Smooth muscle cell (in vitro differentiated cells): ENCODE measurements around the gene LRCH1. TPM values are rescaled to one million over a fixed set of nuclear protein-coding genes. Genes with fewer than 3 reads are reported as not detected.

Experiments used
- DNase-seq: peaks from one replicate; lab custom pipeline; 2025; ENCODE audit not compliant: unreplicated experiment; lab: John Stamatoyannopoulos, UW
- H2AFZ ChIP-seq: fragments of 200-600 bp; sonication (generic); 2 replicates; pipeline ENCODE4 v1.6.0; 2016; ENCODE audit warnings: antibody characterized with exemption, low read depth, mild to moderate bottlenecking
- H3F3A ChIP-seq: fragments of 200-600 bp; sonication (generic); 2 replicates; pipeline ENCODE4 v1.6.0; 2017; ENCODE audit warnings: antibody characterized with exemption, low read depth
- H3K27ac ChIP-seq: fragments of 200-600 bp; sonication (generic); 2 replicates; pipeline ENCODE4 v1.5.1; 2016; ENCODE audit warnings: low read depth, mild to moderate bottlenecking
- H3K27me3 ChIP-seq: fragments of 200-600 bp; sonication (generic); 2 replicates; pipeline ENCODE4 v1.6.1; 2016; ENCODE audit warnings: low read depth, mild to moderate bottlenecking
- H3K36me3 ChIP-seq: fragments of 200-600 bp; sonication (generic); 2 replicates; pipeline ENCODE4 v1.5.1; 2016; ENCODE audit warnings: low read depth
- H3K4me1 ChIP-seq: fragments of 200-600 bp; sonication (generic); 2 replicates; pipeline ENCODE4 v1.5.1; 2016; ENCODE audit warnings: low read depth
- H3K4me2 ChIP-seq: fragments of 200-600 bp; sonication (generic); 2 replicates; pipeline ENCODE4 v1.6.0; 2016; ENCODE audit warnings: mild to moderate bottlenecking
- H3K4me3 ChIP-seq: fragments of 200-600 bp; sonication (generic); 2 replicates; pipeline ENCODE4 v1.5.1; 2016; ENCODE audit warnings: mild to moderate bottlenecking
- H3K79me2 ChIP-seq: fragments of 200-600 bp; sonication (generic); 2 replicates; pipeline ENCODE4 v1.6.0; 2016; ENCODE audit warnings: low read depth, mild to moderate bottlenecking
- H3K9ac ChIP-seq: fragments of 200-600 bp; sonication (generic); 2 replicates; pipeline ENCODE4 v1.6.0; 2016; ENCODE audit warnings: low read depth
- H3K9me3 ChIP-seq: fragments of 200-600 bp; sonication (generic); replicated peaks from 2 replicates; pipeline ENCODE4 v1.5.1; 2016; ENCODE audit warnings: low read depth
- H4K20me1 ChIP-seq: fragments of 200-600 bp; sonication (generic); 2 replicates; pipeline ENCODE4 v1.6.0; 2016; ENCODE audit warnings: low read depth
- WGBS: methylation state at CpG from one replicate; pipeline ENCODE4 v1.1.7; 2016; ENCODE audit warnings: low lambda C conversion rate; 5-methylcytosine and 5-hydroxymethylcytosine counted together
- polyA plus RNA-seq: library from polyadenylated mRNA; unstranded; fragments of >200 nt; fragmentation: Nextera tagmentation; extraction: Ambion mirVana; gene quantifications from 2 replicates; pipeline ENCODE4 v1.2.1, GENCODE V29; 2016
- total RNA-seq: library from RNA; depleted of rRNA; stranded (reverse); fragments of >200 nt; gene quantifications from 2 replicates; pipeline ENCODE4 v1.2.3, GENCODE V29; 2014
- TF ChIP-seq, protein P1 (sequence below): fragments of 200-600 bp; sonication (generic); IDR thresholded peaks from 2 replicates; pipeline ENCODE4 v1.5.1; 2017; ENCODE audit warnings: borderline replicate concordance, mild to moderate bottlenecking, antibody characterized with exemption; ENCODE audit not compliant: insufficient read depth, poor library complexity, severe bottlenecking

LRCH1 gene
- total and polyA plus RNA-seq, 2 experiments from 2014 or later = 9.4 to 27.7 TPM

DNA sequence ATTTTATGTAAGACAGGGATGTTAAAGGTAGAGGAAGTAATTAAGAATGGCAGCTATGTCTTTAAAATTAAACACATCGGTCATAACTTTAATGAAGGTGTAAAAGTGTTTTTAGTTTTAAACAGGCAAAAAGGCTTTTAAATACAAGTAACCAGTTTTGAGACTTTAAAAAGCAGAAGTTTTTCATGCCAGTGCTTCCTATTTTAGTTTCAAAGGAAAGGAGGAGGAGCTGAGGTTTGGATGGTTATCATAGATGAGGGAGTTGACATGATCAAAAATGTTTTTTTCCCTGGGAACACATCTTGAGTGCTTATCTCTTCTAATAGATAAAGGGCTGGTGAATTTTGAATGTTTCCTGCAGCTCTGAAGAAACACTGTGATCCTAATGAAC is 42.9 kb downstream of the LRCH1 start:
- H3K9me3 ChIP-seq = no peaks in the 10 kb centered on the region
- H3K4me1 ChIP-seq = peaks cover 11% of the 10 kb centered on the region
- no peaks in the 10 kb centered on the region for H3K36me3 ChIP-seq
- no peaks in the 10 kb centered on the region for H3K27me3 ChIP-seq
- no peak overlapping the region for H3K27ac ChIP-seq
- no peaks in the 10 kb centered on the region for H3F3A ChIP-seq
- H3K4me2 ChIP-seq = no peak overlapping the region
- 76% methylated on average over 1 of the region's 1 CpG for WGBS
- no peak overlapping the region for H3K4me3 ChIP-seq
- TF ChIP-seq, protein P1, sequence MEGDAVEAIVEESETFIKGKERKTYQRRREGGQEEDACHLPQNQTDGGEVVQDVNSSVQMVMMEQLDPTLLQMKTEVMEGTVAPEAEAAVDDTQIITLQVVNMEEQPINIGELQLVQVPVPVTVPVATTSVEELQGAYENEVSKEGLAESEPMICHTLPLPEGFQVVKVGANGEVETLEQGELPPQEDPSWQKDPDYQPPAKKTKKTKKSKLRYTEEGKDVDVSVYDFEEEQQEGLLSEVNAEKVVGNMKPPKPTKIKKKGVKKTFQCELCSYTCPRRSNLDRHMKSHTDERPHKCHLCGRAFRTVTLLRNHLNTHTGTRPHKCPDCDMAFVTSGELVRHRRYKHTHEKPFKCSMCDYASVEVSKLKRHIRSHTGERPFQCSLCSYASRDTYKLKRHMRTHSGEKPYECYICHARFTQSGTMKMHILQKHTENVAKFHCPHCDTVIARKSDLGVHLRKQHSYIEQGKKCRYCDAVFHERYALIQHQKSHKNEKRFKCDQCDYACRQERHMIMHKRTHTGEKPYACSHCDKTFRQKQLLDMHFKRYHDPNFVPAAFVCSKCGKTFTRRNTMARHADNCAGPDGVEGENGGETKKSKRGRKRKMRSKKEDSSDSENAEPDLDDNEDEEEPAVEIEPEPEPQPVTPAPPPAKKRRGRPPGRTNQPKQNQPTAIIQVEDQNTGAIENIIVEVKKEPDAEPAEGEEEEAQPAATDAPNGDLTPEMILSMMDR = no peak
- H3K9ac ChIP-seq = no peak overlapping the region
- H2AFZ ChIP-seq = no peak overlapping the region
- peaks cover 97% of the 10 kb centered on the region for H3K79me2 ChIP-seq
- no peak for DNase-seq
- H4K20me1 ChIP-seq = peaks cover 98% of the 10 kb centered on the region

DNA sequence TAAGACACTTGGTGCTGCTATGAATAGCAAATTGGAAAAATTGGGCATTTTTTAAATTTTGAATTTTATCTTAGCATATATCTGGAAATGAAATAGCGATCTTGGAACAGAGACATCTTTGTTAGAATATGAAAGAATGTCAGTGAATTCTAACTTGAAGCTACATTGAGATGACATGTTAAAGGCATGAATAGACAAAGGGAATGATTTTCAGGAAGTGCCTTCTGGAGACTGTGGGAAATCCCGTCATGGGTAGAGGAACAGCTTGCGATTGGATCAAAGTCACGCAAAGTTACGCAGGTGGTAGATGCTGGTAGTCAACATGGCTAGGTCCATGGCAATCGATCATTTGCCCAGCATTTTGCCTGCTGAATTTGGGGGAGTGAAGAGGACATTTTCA is 43.5 kb downstream of the LRCH1 start:
- H3K4me2 ChIP-seq = no peak overlapping the region

DNA sequence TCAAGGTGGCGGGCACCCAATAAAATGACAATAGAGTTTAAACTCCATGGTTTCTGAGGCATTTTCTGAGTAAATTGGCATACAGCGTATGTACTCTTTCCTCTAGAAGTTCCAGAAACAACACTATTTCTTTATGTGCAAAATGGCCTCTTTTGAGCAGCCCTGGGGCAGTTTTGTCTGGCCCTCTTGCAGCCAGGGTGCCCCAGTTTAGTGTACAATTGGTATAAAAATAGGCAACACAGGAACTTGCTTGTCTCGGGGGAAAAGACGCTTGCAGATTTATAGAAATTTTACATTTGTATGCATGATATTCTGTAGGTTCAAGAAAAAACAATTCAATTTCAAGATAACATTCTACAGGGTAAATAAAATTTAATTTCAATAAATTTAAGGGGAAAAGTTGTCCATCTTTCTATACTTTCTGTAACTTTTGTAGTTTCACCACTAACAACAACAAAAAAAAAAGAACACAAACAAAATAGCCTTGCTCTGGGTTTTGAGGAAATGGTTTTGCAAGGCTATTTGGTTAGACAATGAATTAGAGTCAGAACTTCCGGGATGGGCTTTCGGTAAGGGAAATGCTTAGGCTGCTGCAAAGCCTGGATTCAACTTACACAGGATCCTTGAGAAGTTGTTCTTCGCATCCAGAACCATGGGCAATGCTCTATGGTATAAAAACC is 45.3 kb downstream of the LRCH1 start:
- H3K27ac ChIP-seq = no peak overlapping the region
- peaks cover 98% of the 10 kb centered on the region for H4K20me1 ChIP-seq
- H3K4me3 ChIP-seq = no peak overlapping the region
- WGBS = 97% methylated on average over 7 of the region's 7 CpGs
- no peak overlapping the region for H2AFZ ChIP-seq
- no peak for DNase-seq
- H3K27me3 ChIP-seq = no peaks in the 10 kb centered on the region
- H3K9ac ChIP-seq = no peak overlapping the region
- H3F3A ChIP-seq = no peaks in the 10 kb centered on the region
- no peak overlapping the region for H3K4me2 ChIP-seq
- no peaks in the 10 kb centered on the region for H3K4me1 ChIP-seq
- H3K36me3 ChIP-seq = no peaks in the 10 kb centered on the region
- peaks cover 97% of the 10 kb centered on the region for H3K79me2 ChIP-seq
- TF ChIP-seq, protein P1 = no peak
- no peaks in the 10 kb centered on the region for H3K9me3 ChIP-seq

More for the DNA sequence above, 43.5 kb downstream of the LRCH1 start:
- peaks cover 98% of the 10 kb centered on the region for H4K20me1 ChIP-seq
- peaks cover 97% of the 10 kb centered on the region for H3K79me2 ChIP-seq
- no peak overlapping the region for H3K9ac ChIP-seq
- H2AFZ ChIP-seq = no peak overlapping the region
- 98% methylated on average over 6 of the region's 6 CpGs for WGBS
- TF ChIP-seq, protein P1 = no peak
- H3K9me3 ChIP-seq = no peaks in the 10 kb centered on the region
- no peaks in the 10 kb centered on the region for H3K27me3 ChIP-seq
- DNase-seq = no peak
- no peak overlapping the region for H3K4me3 ChIP-seq
- H3F3A ChIP-seq = no peaks in the 10 kb centered on the region
- no peaks in the 10 kb centered on the region for H3K36me3 ChIP-seq
- peaks cover 10% of the 10 kb centered on the region for H3K4me1 ChIP-seq
- no peak overlapping the region for H3K27ac ChIP-seq

DNA sequence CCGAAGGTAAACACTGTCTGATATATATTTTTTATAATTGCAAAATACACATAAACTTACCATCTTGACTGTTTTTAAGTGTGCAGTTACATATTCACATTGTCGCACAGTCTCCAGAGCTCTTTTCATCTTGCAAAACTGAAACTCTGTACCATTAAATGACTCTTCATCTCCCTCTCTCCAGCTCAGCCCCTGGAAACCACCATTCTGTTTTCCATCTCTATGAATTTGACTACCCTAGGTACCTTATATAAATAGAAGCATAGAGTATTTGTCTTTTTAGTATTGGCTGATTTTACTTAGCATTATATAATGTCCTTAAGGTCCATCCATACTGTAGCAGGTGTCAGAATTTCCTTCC is 45.8 kb downstream of the LRCH1 start:
- H3K36me3 ChIP-seq = no peaks in the 10 kb centered on the region
- no peak overlapping the region for H3K9ac ChIP-seq
- H3K79me2 ChIP-seq = peaks cover 97% of the 10 kb centered on the region
- peaks cover 98% of the 10 kb centered on the region for H4K20me1 ChIP-seq
- DNase-seq = no peak
- H3K4me1 ChIP-seq = no peaks in the 10 kb centered on the region
- 100% methylated on average over 2 of the region's 2 CpGs for WGBS
- no peak overlapping the region for H3K27ac ChIP-seq
- no peaks in the 10 kb centered on the region for H3K9me3 ChIP-seq
- no peaks in the 10 kb centered on the region for H3K27me3 ChIP-seq
- H3K4me2 ChIP-seq = no peak overlapping the region
- H3K4me3 ChIP-seq = no peak overlapping the region
- no peaks in the 10 kb centered on the region for H3F3A ChIP-seq
- no peak overlapping the region for H2AFZ ChIP-seq
- TF ChIP-seq, protein P1 = no peak
